HEK293 (cell line): ENCODE data around the gene CACNG4.

Experiments
- CTCF ChIA-PET: fragments of 350-600 bp; formaldehyde crosslinking; extraction: SDS; loops from one replicate; lab custom pipeline; 2021; ENCODE audit warnings: antibody characterized with exemption; lab: Yijun Ruan, JAX
- POLR2A ChIA-PET: fragments of 300-600 bp; formaldehyde crosslinking; extraction: SDS; loops from one replicate; lab custom pipeline; 2020; ENCODE audit warnings: antibody characterized with exemption, inconsistent platforms; lab: Yijun Ruan, JAX
- H3K27ac ChIP-seq: fragments of 200-500 bp; sonication (Bioruptor generic); 2 replicates; pipeline ENCODE4 v1.5.1; 2014; ENCODE audit warnings: low read depth, low read length, control low read depth, inconsistent platforms; ENCODE audit errors: extremely low read depth
- H3K36me3 ChIP-seq, 2 experiments: fragments of 200-500 bp in 1 of 2; sonication (Bioruptor generic) in 1 of 2; 1 replicate in 1 of 2; 2 replicates in 1 of 2; pipeline ENCODE4 v1.5.1; 2014 to 2017; ENCODE audit warnings: inconsistent platforms in 2 of 2, low read length in 2 of 2; ENCODE audit not compliant: control insufficient read depth in 2 of 2, insufficient read depth in 1 of 2
- H3K4me1 ChIP-seq: fragments of 200-500 bp; sonication (Bioruptor generic); 2 replicates; pipeline ENCODE4 v1.5.1; 2014; ENCODE audit warnings: mild to moderate bottlenecking, low read length, inconsistent platforms; ENCODE audit not compliant: control insufficient read depth, insufficient read depth
- H3K4me3 ChIP-seq: 2 replicates; pipeline ENCODE4 v1.5.1; 2011; ENCODE audit warnings: low read depth, mild to moderate bottlenecking, control low read depth, low read length, moderate library complexity
- H3K9me3 ChIP-seq: fragments of 200-500 bp; sonication (Bioruptor generic); 2 replicates; pipeline ENCODE4 v1.5.1; 2014; ENCODE audit warnings: low read depth, low read length, inconsistent platforms; ENCODE audit not compliant: control insufficient read depth, insufficient read depth
- GLIS2 ChIP-seq: fragments of 450-650 bp; formaldehyde crosslinking; IDR thresholded peaks from 2 replicates; pipeline ENCODE4 v1.5.1; 2016; ENCODE audit warnings: missing biosample characterization, missing genetic modification characterization
- KLF7 ChIP-seq: fragments of 450-650 bp; formaldehyde crosslinking; IDR thresholded peaks from 2 replicates; pipeline ENCODE4 v1.5.1; 2016; ENCODE audit warnings: missing biosample characterization, missing genetic modification characterization, borderline replicate concordance
- MEIS1 ChIP-seq: sonication (generic); formaldehyde crosslinking; IDR thresholded peaks from 2 replicates; pipeline ENCODE4 v1.8.1; 2022; ENCODE audit warnings: missing genetic modification reagents, mild to moderate bottlenecking, borderline replicate concordance
- SCRT2 ChIP-seq: fragments of 450-650 bp; formaldehyde crosslinking; IDR thresholded peaks from 2 replicates; pipeline ENCODE4 v1.5.1; 2016; ENCODE audit warnings: missing biosample characterization, missing genetic modification characterization
- SP3 ChIP-seq: fragments of 450-650 bp; formaldehyde crosslinking; IDR thresholded peaks from 2 replicates; pipeline ENCODE4 v1.5.1; 2016; ENCODE audit warnings: missing biosample characterization, missing genetic modification characterization
- ZBTB44 ChIP-seq: fragments of 450-650 bp; IDR thresholded peaks from 2 replicates; pipeline ENCODE4 v1.5.1; 2018; ENCODE audit warnings: missing biosample characterization, mild to moderate bottlenecking, missing genetic modification characterization
- ZIC2 ChIP-seq: fragments of 450-650 bp; formaldehyde crosslinking; IDR thresholded peaks from 2 replicates; pipeline ENCODE4 v1.5.1; 2016; ENCODE audit warnings: missing biosample characterization, missing genetic modification characterization
- ZNF10 ChIP-seq: fragments of 450-650 bp; formaldehyde crosslinking; IDR thresholded peaks from 2 replicates; pipeline ENCODE4 v1.5.1; 2017; ENCODE audit warnings: missing biosample characterization, missing genetic modification characterization
- ZNF133 ChIP-seq: fragments of 450-650 bp; formaldehyde crosslinking; IDR thresholded peaks from 2 replicates; pipeline ENCODE4 v1.5.1; 2016; ENCODE audit warnings: missing biosample characterization, missing genetic modification characterization
- ZNF175 ChIP-seq: fragments of 450-650 bp; formaldehyde crosslinking; IDR thresholded peaks from 2 replicates; pipeline ENCODE4 v1.5.1; 2016; ENCODE audit warnings: missing biosample characterization, missing genetic modification characterization
- ZNF266 ChIP-seq: fragments of 450-650 bp; formaldehyde crosslinking; IDR thresholded peaks from 2 replicates; pipeline ENCODE4 v1.5.1; 2016; ENCODE audit warnings: missing biosample characterization, missing genetic modification characterization, low read depth
- ZNF292 ChIP-seq: fragments of 450-650 bp; formaldehyde crosslinking; IDR thresholded peaks from 2 replicates; pipeline ENCODE4 v1.5.1; 2016; ENCODE audit warnings: low read depth, missing biosample characterization, missing genetic modification characterization, borderline replicate concordance
- ZNF302 ChIP-seq: fragments of 450-650 bp; formaldehyde crosslinking; IDR thresholded peaks from 2 replicates; pipeline ENCODE4 v1.5.1; 2016; ENCODE audit warnings: missing biosample characterization, missing genetic modification characterization, low read depth
- ZNF341 ChIP-seq: fragments of 450-650 bp; formaldehyde crosslinking; IDR thresholded peaks from 2 replicates; pipeline ENCODE4; 2016; ENCODE audit warnings: low read depth, missing biosample characterization, missing genetic modification characterization
- ZNF404 ChIP-seq: fragments of 450-650 bp; formaldehyde crosslinking; IDR thresholded peaks from 2 replicates; pipeline ENCODE4 v1.5.1; 2017; ENCODE audit warnings: missing biosample characterization, missing genetic modification characterization
- ZNF449 ChIP-seq: fragments of 450-650 bp; formaldehyde crosslinking; IDR thresholded peaks from 2 replicates; pipeline ENCODE4 v1.5.1; 2017; ENCODE audit warnings: missing biosample characterization, mild to moderate bottlenecking, missing genetic modification characterization, moderate library complexity
- ZNF521 ChIP-seq: fragments of 450-650 bp; formaldehyde crosslinking; IDR thresholded peaks from 2 replicates; pipeline ENCODE4 v1.5.1; 2017; ENCODE audit warnings: missing biosample characterization, mild to moderate bottlenecking, missing genetic modification characterization
- ZNF530 ChIP-seq: fragments of 450-650 bp; formaldehyde crosslinking; IDR thresholded peaks from 2 replicates; pipeline ENCODE4 v1.5.1; 2016; ENCODE audit warnings: low read depth, missing biosample characterization, missing genetic modification characterization
- ZNF571 ChIP-seq: fragments of 450-650 bp; formaldehyde crosslinking; IDR thresholded peaks from 2 replicates; pipeline ENCODE4 v1.5.0; 2017; ENCODE audit warnings: missing biosample characterization, missing genetic modification characterization
- ZNF626 ChIP-seq: fragments of 450-650 bp; sonication (Bioruptor Pico); formaldehyde crosslinking; IDR thresholded peaks from 2 replicates; pipeline ENCODE4 v1.5.1; 2018; ENCODE audit warnings: missing biosample characterization, missing genetic modification characterization, inconsistent platforms
- ZNF658 ChIP-seq: fragments of 450-650 bp; formaldehyde crosslinking; IDR thresholded peaks from 2 replicates; pipeline ENCODE4; 2016; ENCODE audit warnings: missing biosample characterization, missing genetic modification characterization
- ZNF670 ChIP-seq: fragments of 450-650 bp; formaldehyde crosslinking; IDR thresholded peaks from 2 replicates; pipeline ENCODE4 v1.5.1; 2016; ENCODE audit warnings: missing biosample characterization, missing genetic modification characterization, low read depth
- ZNF677 ChIP-seq: fragments of 450-650 bp; IDR thresholded peaks from 2 replicates; pipeline ENCODE4 v1.5.0; 2018; ENCODE audit warnings: missing biosample characterization, mild to moderate bottlenecking, missing genetic modification characterization, moderate library complexity
- ZNF768 ChIP-seq: fragments of 450-650 bp; formaldehyde crosslinking; IDR thresholded peaks from 2 replicates; pipeline ENCODE4 v1.5.1; 2018; ENCODE audit warnings: missing biosample characterization, mild to moderate bottlenecking, missing genetic modification characterization
- ZNF791 ChIP-seq: fragments of 450-650 bp; formaldehyde crosslinking; IDR thresholded peaks from 2 replicates; pipeline ENCODE4 v1.5.1; 2016; ENCODE audit warnings: missing biosample characterization, missing genetic modification characterization
- ZSCAN16 ChIP-seq: fragments of 450-650 bp; formaldehyde crosslinking; IDR thresholded peaks from 2 replicates; pipeline ENCODE4 v1.5.1; 2016; ENCODE audit warnings: missing biosample characterization, missing genetic modification characterization
- ZSCAN30 ChIP-seq: fragments of 450-650 bp; IDR thresholded peaks from 2 replicates; pipeline ENCODE4 v1.5.1; 2018; ENCODE audit warnings: missing biosample characterization, mild to moderate bottlenecking, missing genetic modification characterization, moderate library complexity
- TF ChIP-seq, protein P1 (sequence below): fragments of 450-650 bp; formaldehyde crosslinking; IDR thresholded peaks from 2 replicates; pipeline ENCODE4 v1.5.1; 2016; ENCODE audit warnings: missing biosample characterization, missing genetic modification characterization
- TF ChIP-seq, protein P2 (sequence below): fragments of 450-650 bp; formaldehyde crosslinking; IDR thresholded peaks from 2 replicates; pipeline ENCODE4 v1.5.1; 2016; ENCODE audit warnings: missing biosample characterization, missing genetic modification characterization

Gene CACNG4

GRCh38 chr17:67033613-67034012 is 69.1 kb downstream of the CACNG4 start:
- ChIA-PET POLR2A (no interaction called here), CTCF (no interaction called here)
- Histone ChIP-seq H3K4me3 (no peak overlapping the region), H3K36me3 (no peaks in the 10 kb centered on the region), H3K27ac (no peak overlapping the region), H3K9me3 (no peaks in the 10 kb centered on the region), H3K4me1 (no peaks in the 10 kb centered on the region)
- TF ChIP-seq ZNF266 (tag by site-specific recombination): no peak
- no peak for TF ChIP-seq ZNF571 (tag by site-specific recombination)
- no peak for TF ChIP-seq ZNF530 (tag by site-specific recombination)
- TF ChIP-seq SP3: no peak
- no peak for TF ChIP-seq ZNF521 (tag by site-specific recombination)
- no peak for TF ChIP-seq ZNF175 (tag by site-specific recombination)
- TF ChIP-seq ZNF133 (tag by site-specific recombination): no peak
- TF ChIP-seq ZSCAN16 (tag by site-specific recombination): no peak
- no peak for TF ChIP-seq ZNF292 (tag by site-specific recombination)
- no peak for TF ChIP-seq ZNF449
- no peak for TF ChIP-seq ZNF302
- no peak for TF ChIP-seq GLIS2 (tag by site-specific recombination)
- TF ChIP-seq ZNF791: no peak
- no peak for TF ChIP-seq ZIC2
- TF ChIP-seq KLF7 (tag by site-specific recombination): no peak
- TF ChIP-seq ZNF658: no peak
- TF ChIP-seq ZNF677 (tag by site-specific recombination): no peak

DNA sequence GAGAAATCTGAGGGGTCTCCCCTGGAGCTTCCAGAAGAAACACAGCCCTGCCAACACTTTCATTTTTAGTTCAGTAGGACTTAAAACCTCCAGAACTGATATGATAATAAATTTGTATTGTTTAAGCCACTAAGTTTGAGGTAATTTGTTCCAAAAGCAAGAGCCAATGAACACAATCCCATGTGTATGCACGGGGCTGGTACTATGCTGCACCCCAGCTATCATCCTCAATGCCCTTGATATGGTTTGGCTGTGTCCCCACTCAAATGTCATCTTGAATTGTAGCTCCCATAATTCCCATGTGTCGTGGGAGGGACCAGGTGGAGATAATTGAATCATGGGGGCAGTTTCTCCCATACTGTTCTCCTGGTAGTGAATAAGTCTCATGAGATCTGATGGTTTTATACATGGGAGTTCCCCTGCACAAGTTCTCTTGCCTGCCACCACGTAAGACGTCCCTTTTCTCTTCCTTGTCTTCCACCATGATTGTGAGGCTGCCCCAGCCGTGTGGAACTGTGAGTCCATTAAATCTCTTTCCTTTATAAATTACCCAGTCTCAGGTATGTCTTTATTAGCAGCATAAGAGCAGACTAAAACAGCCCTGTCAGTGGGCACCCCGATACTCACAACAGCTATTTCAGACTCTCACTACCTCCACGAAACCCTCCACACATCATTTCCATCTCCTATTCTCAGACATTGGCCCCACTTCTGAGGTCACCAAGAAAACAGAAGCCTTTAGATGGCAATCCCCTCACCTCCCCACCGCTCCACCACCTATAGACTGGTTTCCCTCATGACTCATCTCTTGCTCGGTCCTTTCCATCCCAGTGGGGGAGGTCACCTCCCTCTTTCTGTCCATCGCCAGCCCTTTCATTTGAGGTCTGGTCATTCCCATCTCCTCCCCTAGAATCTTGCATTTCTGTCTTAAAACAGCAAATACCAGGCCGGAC is 70.9 kb downstream of the CACNG4 start:
- POLR2A ChIA-PET: no interaction called here
- no peak overlapping the region for H3K4me3 ChIP-seq
- H3K4me1 ChIP-seq: no peaks in the 10 kb centered on the region
- no peak overlapping the region for H3K27ac ChIP-seq
- CTCF ChIA-PET: no interaction called here
- H3K36me3 ChIP-seq: no peaks in the 10 kb centered on the region
- H3K9me3 ChIP-seq: no peaks in the 10 kb centered on the region
- TF ChIP-seq ZNF768 (tag by site-specific recombination) (no peak), ZBTB44 (tag by site-specific recombination) (no peak), ZNF626 (tag by site-specific recombination) (no peak), ZNF404 (tag by site-specific recombination) (no peak), MEIS1 (no peak), ZIC2 (no peak), ZNF670 (tag by site-specific recombination) (no peak), ZNF341 (tag by site-specific recombination) (no peak), KLF7 (tag by site-specific recombination) (no peak), ZNF10 (tag by site-specific recombination) (no peak), ZSCAN30 (tag by site-specific recombination) (no peak), SCRT2 (no peak)
- TF ChIP-seq, protein P1, sequence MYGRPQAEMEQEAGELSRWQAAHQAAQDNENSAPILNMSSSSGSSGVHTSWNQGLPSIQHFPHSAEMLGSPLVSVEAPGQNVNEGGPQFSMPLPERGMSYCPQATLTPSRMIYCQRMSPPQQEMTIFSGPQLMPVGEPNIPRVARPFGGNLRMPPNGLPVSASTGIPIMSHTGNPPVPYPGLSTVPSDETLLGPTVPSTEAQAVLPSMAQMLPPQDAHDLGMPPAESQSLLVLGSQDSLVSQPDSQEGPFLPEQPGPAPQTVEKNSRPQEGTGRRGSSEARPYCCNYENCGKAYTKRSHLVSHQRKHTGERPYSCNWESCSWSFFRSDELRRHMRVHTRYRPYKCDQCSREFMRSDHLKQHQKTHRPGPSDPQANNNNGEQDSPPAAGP (tag by site-specific recombination): no peak
- TF ChIP-seq, protein P2, sequence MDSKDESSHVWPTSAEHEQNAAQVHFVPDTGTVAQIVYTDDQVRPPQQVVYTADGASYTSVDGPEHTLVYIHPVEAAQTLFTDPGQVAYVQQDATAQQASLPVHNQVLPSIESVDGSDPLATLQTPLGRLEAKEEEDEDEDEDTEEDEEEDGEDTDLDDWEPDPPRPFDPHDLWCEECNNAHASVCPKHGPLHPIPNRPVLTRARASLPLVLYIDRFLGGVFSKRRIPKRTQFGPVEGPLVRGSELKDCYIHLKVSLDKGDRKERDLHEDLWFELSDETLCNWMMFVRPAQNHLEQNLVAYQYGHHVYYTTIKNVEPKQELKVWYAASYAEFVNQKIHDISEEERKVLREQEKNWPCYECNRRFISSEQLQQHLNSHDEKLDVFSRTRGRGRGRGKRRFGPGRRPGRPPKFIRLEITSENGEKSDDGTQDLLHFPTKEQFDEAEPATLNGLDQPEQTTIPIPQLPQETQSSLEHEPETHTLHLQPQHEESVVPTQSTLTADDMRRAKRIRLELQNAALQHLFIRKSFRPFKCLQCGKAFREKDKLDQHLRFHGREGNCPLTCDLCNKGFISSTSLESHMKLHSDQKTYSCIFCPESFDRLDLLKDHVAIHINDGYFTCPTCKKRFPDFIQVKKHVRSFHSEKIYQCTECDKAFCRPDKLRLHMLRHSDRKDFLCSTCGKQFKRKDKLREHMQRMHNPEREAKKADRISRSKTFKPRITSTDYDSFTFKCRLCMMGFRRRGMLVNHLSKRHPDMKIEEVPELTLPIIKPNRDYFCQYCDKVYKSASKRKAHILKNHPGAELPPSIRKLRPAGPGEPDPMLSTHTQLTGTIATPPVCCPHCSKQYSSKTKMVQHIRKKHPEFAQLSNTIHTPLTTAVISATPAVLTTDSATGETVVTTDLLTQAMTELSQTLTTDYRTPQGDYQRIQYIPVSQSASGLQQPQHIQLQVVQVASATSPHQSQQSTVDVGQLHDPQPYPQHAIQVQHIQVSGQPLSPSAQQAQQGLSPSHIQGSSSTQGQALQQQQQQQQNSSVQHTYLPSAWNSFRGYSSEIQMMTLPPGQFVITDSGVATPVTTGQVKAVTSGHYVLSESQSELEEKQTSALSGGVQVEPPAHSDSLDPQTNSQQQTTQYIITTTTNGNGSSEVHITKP: no peak
